H9 (cell line): ENCODE measurements around the gene DAPK1. TPM values are rescaled to one million over a fixed set of nuclear protein-coding genes. Genes with fewer than 3 reads are reported as not detected.

ENCODE experiments used
- DNase-seq: peaks from one replicate; pipeline ENCODE4 v3.0.0-alpha.2; 2017
- H2AFZ ChIP-seq: one replicate; pipeline ENCODE4 v1.6.1; 2013; ENCODE audit warnings: mild to moderate bottlenecking, low read length, control low read depth, moderate library complexity
- H2AK5ac ChIP-seq: 2 replicates; pipeline ENCODE4 v1.6.1; 2013; ENCODE audit warnings: low read length, control low read depth, mixed read lengths; ENCODE audit not compliant: insufficient read length
- H2BK120ac ChIP-seq: one replicate; pipeline ENCODE4 v1.6.1; 2013; ENCODE audit warnings: low read depth, mild to moderate bottlenecking, low read length, control low read depth, inconsistent platforms; ENCODE audit not compliant: poor library complexity, severe bottlenecking
- H2BK12ac ChIP-seq: 2 replicates; pipeline ENCODE4 v1.6.1; 2013; ENCODE audit warnings: low read length, control low read depth, mixed read lengths, low read depth; ENCODE audit not compliant: insufficient read length
- H2BK15ac ChIP-seq: 2 replicates; pipeline ENCODE4 v1.6.1; 2013; ENCODE audit warnings: low read depth, low read length, control low read depth
- H2BK20ac ChIP-seq: one replicate; pipeline ENCODE4 v1.6.1; 2013; ENCODE audit warnings: low read depth, mild to moderate bottlenecking, low read length, control low read depth, inconsistent platforms; ENCODE audit not compliant: poor library complexity, severe bottlenecking
- H2BK5ac ChIP-seq: 2 replicates; pipeline ENCODE4 v1.6.1; 2013; ENCODE audit warnings: low read length, control low read depth, mixed read lengths; ENCODE audit not compliant: insufficient read length
- H3K14ac ChIP-seq: 2 replicates; pipeline ENCODE4 v1.6.1; 2013; ENCODE audit warnings: low read length, control low read depth; ENCODE audit not compliant: insufficient read depth
- H3K18ac ChIP-seq: 2 replicates; pipeline ENCODE4 v1.6.1; 2013; ENCODE audit warnings: low read depth, mild to moderate bottlenecking, mixed read lengths, low read length, control low read depth; ENCODE audit not compliant: insufficient read length
- H3K23ac ChIP-seq: 2 replicates; pipeline ENCODE4 v1.6.1; 2013; ENCODE audit warnings: low read length, control low read depth, mixed read lengths, low read depth; ENCODE audit not compliant: insufficient read length
- H3K23me2 ChIP-seq: 2 replicates; pipeline ENCODE4 v1.6.1; 2013; ENCODE audit warnings: low read depth, mild to moderate bottlenecking, mixed read lengths, low read length, control low read depth; ENCODE audit not compliant: insufficient read length, poor library complexity, severe bottlenecking
- H3K27ac ChIP-seq: 2 replicates; pipeline ENCODE4 v1.5.1; 2013; ENCODE audit warnings: low read length, control low read depth, mixed read lengths, low read depth; ENCODE audit not compliant: insufficient read length
- H3K27me3 ChIP-seq: 2 replicates; pipeline ENCODE4 v1.6.1; 2013; ENCODE audit warnings: low read length, control low read depth, inconsistent platforms; ENCODE audit not compliant: insufficient read depth
- H3K4ac ChIP-seq: 2 replicates; pipeline ENCODE4 v1.6.1; 2013; ENCODE audit warnings: low read depth, mild to moderate bottlenecking, control low read depth, inconsistent platforms, low read length, moderate library complexity
- H3K4me1 ChIP-seq: 2 replicates; pipeline ENCODE4 v1.6.1; 2013; ENCODE audit warnings: low read length, control low read depth, inconsistent platforms; ENCODE audit not compliant: insufficient read depth
- H3K4me2 ChIP-seq: 2 replicates; pipeline ENCODE4 v1.6.1; 2013; ENCODE audit warnings: low read length, control low read depth, mixed read lengths; ENCODE audit not compliant: insufficient read length, insufficient read depth
- H3K56ac ChIP-seq: 2 replicates; pipeline ENCODE4 v1.6.1; 2013; ENCODE audit warnings: low read depth, mild to moderate bottlenecking, mixed read lengths, low read length, control low read depth; ENCODE audit not compliant: insufficient read length
- H3K79me1 ChIP-seq: 2 replicates; pipeline ENCODE4 v1.6.1; 2013; ENCODE audit warnings: low read depth, mild to moderate bottlenecking, moderate library complexity, low read length, control low read depth, inconsistent platforms; ENCODE audit not compliant: insufficient read depth, poor library complexity, severe bottlenecking
- H3K79me2 ChIP-seq: 2 replicates; pipeline ENCODE4 v1.6.1; 2013; ENCODE audit warnings: low read length, control low read depth, inconsistent platforms; ENCODE audit not compliant: insufficient read depth
- H3K9ac ChIP-seq: 2 replicates; pipeline ENCODE4 v1.6.1; 2013; ENCODE audit warnings: low read length, control low read depth, mixed read lengths; ENCODE audit not compliant: insufficient read length; ENCODE audit errors: extremely low read depth
- H3K9me3 ChIP-seq: one replicate; pipeline ENCODE4 v1.6.1; 2013; ENCODE audit warnings: low read depth, low read length, inconsistent platforms; ENCODE audit not compliant: control insufficient read depth
- H3T11ph ChIP-seq: one replicate; pipeline ENCODE4 v1.6.1; 2013; ENCODE audit warnings: mild to moderate bottlenecking, low read length, control low read depth, inconsistent platforms
- H4K20me1 ChIP-seq: one replicate; pipeline ENCODE4 v1.6.1; 2013; ENCODE audit not compliant: control insufficient read depth, insufficient read length, insufficient read depth
- H4K5ac ChIP-seq: 2 replicates; pipeline ENCODE4 v1.6.1; 2013; ENCODE audit warnings: low read depth, mild to moderate bottlenecking, mixed read lengths, low read length, control low read depth; ENCODE audit not compliant: insufficient read length
- H4K8ac ChIP-seq: replicated peaks from 2 replicates; pipeline ENCODE4 v1.6.1; 2013; ENCODE audit warnings: low read length, control low read depth, mixed read lengths, low read depth; ENCODE audit not compliant: insufficient read length
- H4K91ac ChIP-seq: 2 replicates; pipeline ENCODE4 v1.6.1; 2013; ENCODE audit warnings: low read depth, mild to moderate bottlenecking, moderate library complexity, mixed read lengths, low read length, control low read depth; ENCODE audit not compliant: insufficient read length
- H3K27ac Mint-ChIP-seq, 3 experiments: 2 replicates in 2 of 3; 3 replicates in 1 of 3; pipeline ENCODE4 v1.8.0; 2020 to 2021; ENCODE audit warnings: mixed read lengths in 3 of 3, mild to moderate bottlenecking in 1 of 3, moderate library complexity in 1 of 3
- H3K27me3 Mint-ChIP-seq: 2 replicates; pipeline ENCODE4 v1.8.0; 2021; ENCODE audit warnings: low read depth, mild to moderate bottlenecking, moderate library complexity, mixed read lengths
- H3K36me3 Mint-ChIP-seq, 3 experiments: 2 replicates in 2 of 3; 3 replicates in 1 of 3; pipeline ENCODE4 v1.8.0; 2020 to 2021; ENCODE audit warnings: low read depth in 3 of 3, mixed read lengths in 3 of 3; ENCODE audit not compliant: insufficient read depth in 1 of 3
- H3K4me1 Mint-ChIP-seq, 2 experiments: 2 replicates each; pipeline ENCODE4 v1.8.0; 2020; ENCODE audit warnings: mixed read lengths in 2 of 2
- H3K4me3 Mint-ChIP-seq, 2 experiments: 2 replicates in 1 of 2; 3 replicates in 1 of 2; pipeline ENCODE4 v1.8.0; 2020 to 2021; ENCODE audit warnings: mild to moderate bottlenecking in 2 of 2, mixed read lengths in 2 of 2, moderate library complexity in 1 of 2
- H3K9me3 Mint-ChIP-seq, 2 experiments: 2 replicates in 1 of 2; 3 replicates in 1 of 2; pipeline ENCODE4 v1.8.0; 2020; ENCODE audit warnings: mild to moderate bottlenecking in 2 of 2, mixed read lengths in 2 of 2, moderate library complexity in 1 of 2
- WGBS: extraction: QIAGEN DNeasy Blood & Tissue Kit; methylation state at CpG from one replicate; pipeline ENCODE4 v1.1.7; 2013; ENCODE audit warnings: missing lambda C conversion rate, low lambda C conversion rate, mixed read lengths; ENCODE audit not compliant: insufficient read length; ENCODE audit errors: extremely low coverage; 5-methylcytosine and 5-hydroxymethylcytosine counted together
- total RNA-seq: library from RNA; stranded (reverse); gene quantifications from 2 replicates; pipeline ENCODE4 v1.2.1, GENCODE V29; 2021
- TF ChIP-seq, protein P1 (sequence below): fragments of 200-600 bp; sonication (generic); conservative IDR thresholded peaks from 3 replicates; pipeline ENCODE4 v1.8.0; 2021; ENCODE audit warnings: antibody characterized with exemption, mild to moderate bottlenecking

DAPK1 gene
- total RNA-seq, 1 experiment from 2014 or later, result 79.4 TPM

DNA sequence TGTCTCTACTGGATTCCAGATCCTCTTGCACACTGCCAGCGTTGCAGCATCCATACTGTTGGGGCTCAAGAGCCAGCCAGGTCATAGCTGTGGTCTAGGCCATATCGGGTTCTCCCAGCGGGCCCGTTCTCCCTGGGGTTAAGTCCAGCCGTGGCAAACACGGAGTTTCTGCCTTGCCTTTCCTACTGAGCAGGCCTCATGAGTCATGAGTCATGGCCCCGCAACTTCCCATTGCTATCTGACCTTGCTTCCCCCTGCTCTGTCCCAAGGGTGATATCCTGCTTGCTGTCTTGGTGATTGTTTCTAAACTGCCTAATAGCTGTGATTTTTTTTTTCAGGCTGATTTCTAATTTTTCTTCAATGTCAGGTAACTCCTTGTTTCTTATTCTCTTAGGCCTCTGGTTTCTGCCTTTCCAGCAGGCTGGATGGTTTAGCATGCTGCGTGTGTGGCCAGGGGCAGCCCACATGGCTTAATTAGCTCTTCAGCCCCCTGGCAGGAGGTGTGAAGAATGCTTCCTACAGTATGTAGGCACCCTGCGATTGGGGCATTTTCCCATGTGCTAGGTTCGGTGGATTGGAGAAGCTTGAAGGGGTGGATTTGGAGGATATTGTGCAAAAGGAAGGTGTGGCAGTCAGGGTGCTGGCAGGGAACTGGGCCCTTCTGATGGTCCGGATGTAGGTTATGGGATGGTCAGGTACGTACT is 18.7 kb downstream of the DAPK1 start:
- Histone ChIP-seq H3K9ac (no peak overlapping the region), H3K14ac (no peak overlapping the region), H2BK15ac (no peak overlapping the region), H3K27me3 (no peaks in the 10 kb centered on the region), H3K79me2 (peaks cover 3% of the 10 kb centered on the region; the same call in 1 of the 2 replicates), H3K4ac (no peak overlapping the region), H3K56ac (no peak overlapping the region), H4K91ac (no peak overlapping the region), H2BK12ac (no peak overlapping the region), H3K79me1 (no peaks in the 10 kb centered on the region), H3K27ac (no peak overlapping the region), H4K20me1 (no peaks in the 10 kb centered on the region), H3K23ac (no peak overlapping the region), H2AFZ (no peak overlapping the region), H2BK20ac (no peak overlapping the region), H2AK5ac (no peak overlapping the region), H3K9me3 (no peaks in the 10 kb centered on the region), H3K4me1 (peaks cover 24% of the 10 kb centered on the region; the same call in 1 of the 2 replicates), H3K18ac (no peak overlapping the region), H3T11ph (no peak overlapping the region), H4K8ac (no peak overlapping the region), H2BK120ac (no peak overlapping the region), H3K23me2 (no peaks in the 10 kb centered on the region), H2BK5ac (no peak overlapping the region), H4K5ac (no peak overlapping the region), H3K4me2 (no peak overlapping the region)
- no CpG with 5 or more reads among the region's 12 CpGs for WGBS
- no peak for DNase-seq
- TF ChIP-seq, protein P1, sequence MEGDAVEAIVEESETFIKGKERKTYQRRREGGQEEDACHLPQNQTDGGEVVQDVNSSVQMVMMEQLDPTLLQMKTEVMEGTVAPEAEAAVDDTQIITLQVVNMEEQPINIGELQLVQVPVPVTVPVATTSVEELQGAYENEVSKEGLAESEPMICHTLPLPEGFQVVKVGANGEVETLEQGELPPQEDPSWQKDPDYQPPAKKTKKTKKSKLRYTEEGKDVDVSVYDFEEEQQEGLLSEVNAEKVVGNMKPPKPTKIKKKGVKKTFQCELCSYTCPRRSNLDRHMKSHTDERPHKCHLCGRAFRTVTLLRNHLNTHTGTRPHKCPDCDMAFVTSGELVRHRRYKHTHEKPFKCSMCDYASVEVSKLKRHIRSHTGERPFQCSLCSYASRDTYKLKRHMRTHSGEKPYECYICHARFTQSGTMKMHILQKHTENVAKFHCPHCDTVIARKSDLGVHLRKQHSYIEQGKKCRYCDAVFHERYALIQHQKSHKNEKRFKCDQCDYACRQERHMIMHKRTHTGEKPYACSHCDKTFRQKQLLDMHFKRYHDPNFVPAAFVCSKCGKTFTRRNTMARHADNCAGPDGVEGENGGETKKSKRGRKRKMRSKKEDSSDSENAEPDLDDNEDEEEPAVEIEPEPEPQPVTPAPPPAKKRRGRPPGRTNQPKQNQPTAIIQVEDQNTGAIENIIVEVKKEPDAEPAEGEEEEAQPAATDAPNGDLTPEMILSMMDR, result no peak
- H3K27ac Mint-ChIP-seq, result peak overlapping the region; percentile 28 to 93 (median 81); a peak in 5 of 7 replicates
- peaks cover 8 to 25% (median 22%) of the 10 kb centered on the region in 3 experiments; a peak in 6 of 7 replicates for H3K36me3 Mint-ChIP-seq
- no peaks in the 10 kb centered on the region for H3K27me3 Mint-ChIP-seq
- no peaks in the 10 kb centered on the region for H3K9me3 Mint-ChIP-seq
- H3K4me1 Mint-ChIP-seq, result peaks cover 57 to 63% of the 10 kb centered on the region in 2 experiments
- no peak overlapping the region for H3K4me3 Mint-ChIP-seq
